Measurements from ENCODE around the gene WNT11. TPM values are rescaled to one million over a fixed set of nuclear protein-coding genes. Genes with fewer than 3 reads are reported as not detected.

The WNT11 gene
- total RNA-seq, 4 donors from 2014 or later, result 20.4 to 137 (median 39.1) TPM

GRCh38 chr11:76159983-76160661, 46.2 kb downstream of the WNT11 start:
- no peak for TF ChIP-seq CTCF (IDR thresholded peaks at IDR 0.05)
- DNase-seq (ENCODE audit: low spot score) (no peak), ATAC-seq (ENCODE audit: low FRiP score) (no peak)

DNA sequence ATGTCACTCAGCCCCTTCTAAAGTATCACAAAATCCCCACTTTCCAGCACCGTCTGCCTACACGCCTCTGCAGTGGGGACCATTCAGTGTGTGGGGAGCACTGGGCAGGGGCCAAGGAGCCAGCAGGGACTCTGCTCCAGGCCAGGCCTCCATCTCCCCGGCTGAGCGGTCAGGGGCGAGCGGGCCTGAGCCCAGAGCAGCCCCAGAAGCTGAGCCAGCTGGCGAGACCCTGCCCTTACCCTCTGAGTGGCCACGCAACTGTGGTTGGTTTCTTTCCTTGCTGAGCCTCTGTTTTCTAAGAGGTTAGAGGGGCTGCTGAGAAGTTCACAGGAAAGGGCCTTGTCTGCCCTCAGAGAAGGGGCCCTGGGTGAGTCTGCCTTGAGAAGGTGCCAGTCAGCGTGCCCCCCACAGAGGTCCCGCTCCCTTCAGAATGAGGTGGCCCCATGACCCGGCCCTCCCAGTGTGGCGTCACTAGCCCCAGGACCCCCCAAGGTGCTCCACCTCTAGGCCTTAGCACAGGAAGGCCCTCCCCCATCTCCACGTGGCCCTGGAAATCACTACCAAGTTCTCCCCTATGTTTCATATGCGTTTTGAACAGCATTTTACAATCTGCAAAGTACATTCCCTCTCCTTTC, 46.9 kb downstream of the WNT11 start:
- no peak for ATAC-seq (ENCODE audit: low FRiP score)
- DNase-seq (ENCODE audit: low spot score), result no peak
- no peak for TF ChIP-seq CTCF (IDR thresholded peaks at IDR 0.05)

DNA sequence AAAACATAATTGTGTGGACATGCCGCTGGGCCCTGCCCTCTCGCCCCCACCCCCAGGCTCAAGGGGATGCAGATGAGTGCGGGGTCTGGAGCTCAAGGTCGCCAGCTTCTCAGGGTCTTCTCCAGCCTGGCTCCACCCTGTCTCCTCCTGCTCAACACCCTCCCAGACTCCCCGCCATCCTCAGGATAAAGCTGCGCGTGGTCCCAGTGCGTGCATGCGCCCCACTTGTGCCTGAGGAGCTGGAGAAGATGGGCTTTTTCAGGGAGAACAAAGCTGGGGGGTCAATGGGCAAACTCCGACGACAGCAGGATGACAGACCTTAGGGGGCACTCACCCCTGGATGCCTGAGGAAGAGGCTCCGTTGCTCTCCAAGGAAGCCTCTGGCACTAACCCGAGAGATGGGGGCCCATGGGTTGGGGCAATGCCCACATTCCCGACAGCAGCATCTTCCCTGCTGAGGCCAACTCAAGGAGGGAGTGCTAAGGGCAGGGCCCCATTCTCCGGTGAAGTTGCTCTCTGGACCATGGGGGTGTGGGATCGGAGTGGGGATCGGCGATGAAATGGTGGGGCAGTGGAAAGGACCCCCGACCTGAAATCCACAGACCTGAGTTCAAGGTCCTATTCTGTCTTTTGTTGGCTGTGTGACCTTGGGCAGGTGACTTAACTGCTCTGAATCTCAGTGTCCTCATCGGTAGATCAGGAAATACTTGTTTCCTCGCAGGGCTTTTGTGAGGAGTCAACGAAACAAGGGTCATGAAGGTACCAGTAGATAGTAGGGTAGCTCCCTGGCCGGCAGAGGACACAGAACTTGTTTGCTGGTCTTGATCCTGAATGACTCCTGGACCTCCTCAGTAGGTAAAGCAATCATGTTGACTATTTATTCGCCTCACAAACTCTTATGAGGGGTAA, 47.7 kb downstream of the WNT11 start:
- ATAC-seq (ENCODE audit: low FRiP score) (no peak), DNase-seq (ENCODE audit: low spot score) (no peak)
- no peak for TF ChIP-seq CTCF (IDR thresholded peaks at IDR 0.05)

GRCh38 chr11:76157891-76158290, 48.4 kb downstream of the WNT11 start:
- ATAC-seq (ENCODE audit: low FRiP score) (no peak), DNase-seq (ENCODE audit: low spot score) (no peak)
- no peak for TF ChIP-seq CTCF (IDR thresholded peaks at IDR 0.05)

DNA sequence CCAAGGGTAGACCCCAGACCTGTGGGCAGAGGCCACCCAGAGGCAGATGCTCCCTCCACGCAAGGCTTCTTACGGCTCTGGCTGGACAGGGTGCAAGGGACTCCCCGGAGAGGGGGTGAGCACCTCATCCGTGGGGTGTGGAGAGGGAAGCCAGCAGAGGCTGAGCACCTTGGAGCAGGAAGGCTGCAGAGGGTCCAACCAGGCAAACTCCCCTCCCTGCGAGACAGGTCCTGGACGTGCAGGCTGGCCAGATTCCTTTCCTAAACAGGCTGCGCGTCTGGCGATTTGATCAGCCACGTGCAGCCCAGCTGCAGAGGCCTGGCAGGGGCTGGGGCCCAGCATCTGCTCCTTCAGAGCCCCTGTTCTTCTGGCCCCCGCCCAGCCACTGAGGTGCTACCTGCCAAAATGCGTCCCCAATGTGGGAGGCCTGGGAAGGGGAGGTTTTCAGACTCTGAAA, 49.3 kb downstream of the WNT11 start:
- DNase-seq (ENCODE audit: low spot score) (no peak), ATAC-seq (ENCODE audit: low FRiP score) (no peak)
- TF ChIP-seq CTCF (IDR thresholded peaks at IDR 0.05), result no peak

DNA sequence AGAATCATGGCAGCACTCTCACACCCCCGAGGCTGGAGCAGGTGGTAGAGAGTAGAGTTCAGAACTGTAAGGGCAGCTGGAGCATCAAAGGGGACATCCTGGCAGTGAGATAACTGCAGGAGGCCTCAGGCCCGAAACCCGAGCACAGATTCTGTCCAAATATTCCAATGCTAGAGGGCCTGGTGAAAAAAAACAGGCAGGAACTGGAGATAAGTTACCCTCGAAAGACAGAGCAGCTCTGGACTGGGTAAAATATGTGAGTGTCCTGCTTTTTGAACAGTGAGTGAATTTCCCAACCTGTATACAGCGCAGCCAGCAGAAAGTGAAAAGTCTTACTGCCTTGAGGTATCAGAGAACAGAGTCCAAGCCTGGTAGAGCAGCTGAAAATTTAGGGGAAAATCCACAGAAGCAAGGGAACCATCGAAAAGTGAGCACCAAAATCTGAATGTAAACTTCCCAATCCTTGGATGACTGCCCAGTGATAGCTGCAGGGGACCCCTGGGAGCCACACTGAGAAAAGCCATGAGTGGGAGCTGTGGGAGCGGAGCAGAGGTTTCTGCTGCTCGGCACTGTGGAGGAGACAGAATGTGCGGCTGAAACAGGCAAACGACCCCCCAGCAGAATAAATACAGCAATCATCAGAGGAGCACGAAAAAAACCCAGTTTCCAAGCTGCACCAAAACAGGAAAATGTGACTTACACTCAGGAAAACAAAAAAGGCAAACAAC, 50.6 kb downstream of the WNT11 start:
- no peak for ATAC-seq (ENCODE audit: low FRiP score)
- TF ChIP-seq CTCF (IDR thresholded peaks at IDR 0.05), result no peak
- no peak for DNase-seq (ENCODE audit: low spot score)

All from omental fat pad (tissue), 4 donors.